ENCODE measurements around the gene TMEM129. TPM values are rescaled to one million over a fixed set of nuclear protein-coding genes. Genes with fewer than 3 reads are reported as not detected.

TMEM129 gene
- total and polyA plus RNA-seq, 7 donors = 11.8 to 43.6 (median 31.6) TPM

- no peak overlapping the region for H3K4me3 ChIP-seq
- peaks cover 0 to 8% (median 0%) of the 10 kb centered on the region in 3 donors for H3K27me3 ChIP-seq (ENCODE audit: insufficient read depth in 3 of 3, low read length in 2 of 3)
- H3K9me3 ChIP-seq = no peaks in the 10 kb centered on the region
- H3K4me1 ChIP-seq = no peaks in the 10 kb centered on the region
- H3K36me3 ChIP-seq (ENCODE audit: insufficient read depth in 1 of 2, low read depth in 1 of 2) = peaks cover 0 to 10% of the 10 kb centered on the region in 2 donors
- TF ChIP-seq, protein P1, sequence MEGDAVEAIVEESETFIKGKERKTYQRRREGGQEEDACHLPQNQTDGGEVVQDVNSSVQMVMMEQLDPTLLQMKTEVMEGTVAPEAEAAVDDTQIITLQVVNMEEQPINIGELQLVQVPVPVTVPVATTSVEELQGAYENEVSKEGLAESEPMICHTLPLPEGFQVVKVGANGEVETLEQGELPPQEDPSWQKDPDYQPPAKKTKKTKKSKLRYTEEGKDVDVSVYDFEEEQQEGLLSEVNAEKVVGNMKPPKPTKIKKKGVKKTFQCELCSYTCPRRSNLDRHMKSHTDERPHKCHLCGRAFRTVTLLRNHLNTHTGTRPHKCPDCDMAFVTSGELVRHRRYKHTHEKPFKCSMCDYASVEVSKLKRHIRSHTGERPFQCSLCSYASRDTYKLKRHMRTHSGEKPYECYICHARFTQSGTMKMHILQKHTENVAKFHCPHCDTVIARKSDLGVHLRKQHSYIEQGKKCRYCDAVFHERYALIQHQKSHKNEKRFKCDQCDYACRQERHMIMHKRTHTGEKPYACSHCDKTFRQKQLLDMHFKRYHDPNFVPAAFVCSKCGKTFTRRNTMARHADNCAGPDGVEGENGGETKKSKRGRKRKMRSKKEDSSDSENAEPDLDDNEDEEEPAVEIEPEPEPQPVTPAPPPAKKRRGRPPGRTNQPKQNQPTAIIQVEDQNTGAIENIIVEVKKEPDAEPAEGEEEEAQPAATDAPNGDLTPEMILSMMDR (IDR thresholded peaks at IDR 0.05) = no peak
- WGBS, 3 donors = 62 to 67% (median 64%) methylated on average over 25 to 33 of the region's 33 CpGs
- ATAC-seq (peak in 2 of 4 donors; percentile 19 to 31), DNase-seq (no peak)
- intact Hi-C loops (cut with DNase I) = loop anchor here in 1 of 2 donors (2.0 to 5.0 kb wide), 2 partner anchors 65 to 152 kb away; no protein-coding TSS in a partner anchor
- H3K27ac ChIP-seq = no peak overlapping the region
Measured at GRCh38 chr4:1746919-1747602, 25.9 kb upstream of the TMEM129 start.

DNA sequence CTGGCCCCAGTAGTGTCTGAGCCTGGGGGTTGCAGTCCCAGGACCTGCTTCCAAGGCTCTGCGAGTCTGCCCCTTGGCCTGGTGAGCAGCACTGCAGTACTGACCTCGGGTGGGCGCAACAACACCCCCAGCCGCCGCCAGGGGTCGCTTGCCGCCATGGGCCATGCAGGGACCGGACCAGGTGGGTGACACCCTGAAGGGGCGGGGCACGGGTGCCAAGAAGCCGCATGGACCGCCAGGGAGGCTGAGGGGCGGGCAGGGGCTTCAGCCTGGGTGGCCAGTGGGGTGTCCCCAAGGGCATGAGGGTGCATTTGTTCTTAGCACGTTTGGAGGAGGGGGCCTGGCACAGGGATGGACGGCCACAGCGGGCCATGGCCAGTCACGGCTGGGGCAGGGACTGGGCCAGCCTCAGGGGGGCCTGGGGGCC, 25.2 kb upstream of the TMEM129 start:
- Histone ChIP-seq H3K27me3 (ENCODE audit: insufficient read depth in 3 of 3, low read length in 2 of 3) (peaks cover 0 to 8% (median 0%) of the 10 kb centered on the region in 3 donors), H3K9me3 (no peaks in the 10 kb centered on the region), H3K4me1 (no peaks in the 10 kb centered on the region), H3K4me3 (no peak overlapping the region), H3K27ac (no peak overlapping the region), H3K36me3 (ENCODE audit: insufficient read depth in 1 of 2, low read depth in 1 of 2) (peaks cover 0 to 17% of the 10 kb centered on the region in 2 donors)
- intact Hi-C loops (cut with DNase I) = loop anchor here in 1 of 2 donors (2.0 to 5.0 kb wide), 2 partner anchors 66 to 153 kb away; no protein-coding TSS in a partner anchor
- ATAC-seq (peak; percentile 81 to 91 (median 82)), DNase-seq (peak; percentile 75 to 85)
- 10 to 16% (median 15%) methylated on average over 13 to 17 of the region's 17 CpGs for WGBS, 3 donors
- TF ChIP-seq, protein P1 (IDR thresholded peaks at IDR 0.05) = peak; percentile 78

GRCh38 chr4:1745697-1746096, 24.6 kb upstream of the TMEM129 start:
- DNase-seq (no peak), ATAC-seq (no peak)
- Histone ChIP-seq H3K36me3 (ENCODE audit: insufficient read depth in 1 of 2, low read depth in 1 of 2) (peaks cover 4 to 22% of the 10 kb centered on the region in 2 donors), H3K27me3 (ENCODE audit: insufficient read depth in 3 of 3, low read length in 2 of 3) (peaks cover 0 to 8% (median 0%) of the 10 kb centered on the region in 3 donors), H3K4me3 (no peak overlapping the region), H3K9me3 (no peaks in the 10 kb centered on the region), H3K27ac (no peak overlapping the region), H3K4me1 (no peaks in the 10 kb centered on the region)
- TF ChIP-seq, protein P1 (IDR thresholded peaks at IDR 0.05) = no peak
- WGBS, 3 donors = 81 to 85% (median 85%) methylated on average over 12 of the region's 12 CpGs
- intact Hi-C loops (cut with DNase I) = loop anchor here in 1 of 2 donors (2.0 to 5.0 kb wide), 2 partner anchors 67 to 153 kb away; no protein-coding TSS in a partner anchor

DNA sequence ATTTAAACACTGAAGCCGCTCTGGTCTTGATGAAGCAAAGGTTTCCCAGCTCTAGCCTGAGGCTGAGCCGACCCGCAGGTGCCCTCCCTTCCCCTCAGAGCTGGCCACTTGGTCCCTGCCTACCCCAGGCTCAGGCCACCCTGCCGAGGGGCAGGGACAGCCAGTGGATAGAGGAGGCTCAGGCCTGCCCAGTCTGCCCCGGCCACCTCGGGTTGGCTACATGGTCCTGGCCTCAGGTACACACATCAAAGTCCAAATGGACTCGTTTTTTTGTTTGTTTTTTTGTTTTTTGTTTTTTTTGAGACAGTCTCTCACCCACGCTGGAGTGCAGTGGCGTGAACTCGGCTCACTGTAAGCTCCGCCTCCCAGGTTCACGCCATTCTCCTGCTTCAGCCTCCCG, 24.0 kb upstream of the TMEM129 start:
- no peak for ATAC-seq
- TF ChIP-seq, protein P1 (IDR thresholded peaks at IDR 0.05) = no peak
- no peak for DNase-seq
- no peaks in the 10 kb centered on the region for H3K4me1 ChIP-seq
- H3K27me3 ChIP-seq (ENCODE audit: insufficient read depth in 3 of 3, low read length in 2 of 3) = peaks cover 0 to 8% (median 0%) of the 10 kb centered on the region in 3 donors
- 90 to 94% (median 90%) methylated on average over 13 of the region's 13 CpGs for WGBS, 3 donors
- no peak overlapping the region for H3K27ac ChIP-seq
- intact Hi-C loops (cut with DNase I) = loop anchor here in 1 of 2 donors (5.0 kb wide), 1 partner anchor 67 kb away; no protein-coding TSS in a partner anchor
- peaks cover 4 to 26% of the 10 kb centered on the region in 2 donors for H3K36me3 ChIP-seq (ENCODE audit: insufficient read depth in 1 of 2, low read depth in 1 of 2)
- H3K4me3 ChIP-seq = no peak overlapping the region
- no peaks in the 10 kb centered on the region for H3K9me3 ChIP-seq

Measured in psoas muscle (tissue), 8 donors.